Stimulated activated CD4-positive, alpha-beta T cell treated with anti-CD3 and anti-CD28 coated beads, Interleukin-1b, Interleukin-23, amount 100 ng/mL, for 4 hours (primary cell): ENCODE data around the gene USP27X.
A peak's percentile ranks its signal among the peaks of the same experiment; 100 is the strongest.

Experiments used
- DNase-seq, 2 donors: peaks; one replicate each; pipeline ENCODE4 v3.0.0-alpha.2; 2020; ENCODE audit warnings: low read depth in 2 of 2

USP27X gene

GRCh38 chrX:49878834-49879655 lies at the start of gene USP27X:
Gene USP27X, plus strand, starts transcription at chrX:49879484. Its CDS starts 824 bp downstream, at chrX:49880308.
- DNase-seq: peak; percentile 58 to 66

- no peak for DNase-seq
Measured at GRCh38 chrX:49838374-49838773, 40.9 kb upstream of the USP27X start.

GRCh38 chrX:49840679-49841078 lies 38.6 kb upstream of the USP27X start:
- DNase-seq: peak in 1 of 2 donors; percentile 15

GRCh38 chrX:49842621-49843020 lies 36.7 kb upstream of the USP27X start:
- no peak for DNase-seq

- DNase-seq: no peak
Measured at GRCh38 chrX:49844611-49845010, 34.7 kb upstream of the USP27X start.

GRCh38 chrX:49845701-49846403 lies 33.4 kb upstream of the USP27X start:
- no peak for DNase-seq

GRCh38 chrX:49846522-49846921 lies 32.8 kb upstream of the USP27X start:
- no peak for DNase-seq

GRCh38 chrX:49848275-49848674 lies 31.0 kb upstream of the USP27X start:
- no peak for DNase-seq

GRCh38 chrX:49850028-49850427 lies 29.3 kb upstream of the USP27X start:
- DNase-seq: no peak

GRCh38 chrX:49853661-49854060 lies 25.6 kb upstream of the USP27X start:
- no peak for DNase-seq

- DNase-seq: no peak
Measured at GRCh38 chrX:49856819-49857218, 22.5 kb upstream of the USP27X start.

- DNase-seq: no peak
Measured at GRCh38 chrX:49858341-49858740, 20.9 kb upstream of the USP27X start.

GRCh38 chrX:49859491-49859890 lies 19.8 kb upstream of the USP27X start:
- no peak for DNase-seq

- no peak for DNase-seq
Measured at GRCh38 chrX:49860867-49861535, 18.3 kb upstream of the USP27X start.

- DNase-seq: no peak
Measured at GRCh38 chrX:49862093-49862492, 17.2 kb upstream of the USP27X start.

GRCh38 chrX:49868739-49869138 lies 10.5 kb upstream of the USP27X start:
- no peak for DNase-seq

GRCh38 chrX:49876750-49877149 lies 2.5 kb upstream of the USP27X start:
- peak in 1 of 2 donors; percentile 11 for DNase-seq

- no peak for DNase-seq
Measured at GRCh38 chrX:49877397-49878101, 1.7 kb upstream of the USP27X start.

- no peak for DNase-seq
Measured at GRCh38 chrX:49878128-49878833, 1.0 kb upstream of the USP27X start.

GRCh38 chrX:49879656-49880277 lies 483 bp downstream of the USP27X start:
- DNase-seq: no peak

GRCh38 chrX:49880668-49881067 lies 1.4 kb downstream of the USP27X start:
- DNase-seq: no peak
